OCI-LY1 (cell line): ENCODE measurements around the gene RIPPLY1.

Experiments used
- H2AFZ ChIP-seq: fragments of 200-600 bp; sonication (generic), shearing (Covaris generic); 2 replicates; pipeline ENCODE4 v1.6.0; 2014; ENCODE audit warnings: antibody characterized with exemption, mild to moderate bottlenecking, low read length
- H3F3A ChIP-seq: fragments of 200-600 bp; sonication (generic), shearing (Covaris generic); 2 replicates; pipeline ENCODE4 v1.6.0; 2014; ENCODE audit warnings: mild to moderate bottlenecking, antibody characterized with exemption, low read length, moderate library complexity; ENCODE audit not compliant: insufficient read depth
- H3K27ac ChIP-seq: fragments of 200-600 bp; sonication (generic); 2 replicates; pipeline ENCODE4 v1.5.1; 2014; ENCODE audit warnings: low read length, mixed run types, mild to moderate bottlenecking, low read depth; ENCODE audit not compliant: poor library complexity, severe bottlenecking
- H3K27me3 ChIP-seq: fragments of 200-600 bp; sonication (generic); 2 replicates; pipeline ENCODE4 v1.6.0; 2014; ENCODE audit warnings: antibody characterized with exemption, mild to moderate bottlenecking, low read length, moderate library complexity; ENCODE audit not compliant: insufficient read depth
- H3K36me3 ChIP-seq: fragments of 200-600 bp; sonication (generic); 2 replicates; pipeline ENCODE4 v1.6.1; 2014; ENCODE audit warnings: mild to moderate bottlenecking, antibody characterized with exemption, low read length, moderate library complexity, mixed read lengths; ENCODE audit not compliant: insufficient read depth
- H3K4me1 ChIP-seq: fragments of 200-600 bp; sonication (generic); 2 replicates; pipeline ENCODE4 v1.5.1; 2014; ENCODE audit warnings: mild to moderate bottlenecking, low read length, moderate library complexity; ENCODE audit not compliant: insufficient read depth, severe bottlenecking
- H3K4me2 ChIP-seq: fragments of 200-600 bp; sonication (generic), shearing (Covaris generic); 2 replicates; pipeline ENCODE4 v1.6.1; 2014; ENCODE audit warnings: low read length
- H3K4me3 ChIP-seq: fragments of 200-600 bp; sonication (generic); 2 replicates; pipeline ENCODE4 v1.5.1; 2014; ENCODE audit warnings: low read length, low read depth, mild to moderate bottlenecking, mixed read lengths; ENCODE audit not compliant: poor library complexity, severe bottlenecking
- H3K79me2 ChIP-seq: fragments of 200-600 bp; shearing (Covaris generic); 2 replicates; pipeline ENCODE4 v1.6.1; 2016; ENCODE audit warnings: mixed run types, low read length, mixed read lengths; ENCODE audit not compliant: insufficient read depth
- H3K9ac ChIP-seq: fragments of 200-600 bp; sonication (generic), shearing (Covaris generic); 2 replicates; pipeline ENCODE4 v1.6.1; 2014; ENCODE audit warnings: mild to moderate bottlenecking, low read length, mixed read lengths
- H3K9me2 ChIP-seq: fragments of 200-600 bp; sonication (generic), shearing (Covaris generic); 2 replicates; pipeline ENCODE4 v1.6.1; 2014; ENCODE audit warnings: low read depth, mild to moderate bottlenecking, low read length, mixed read lengths
- H3K9me3 ChIP-seq: fragments of 200-600 bp; shearing (Covaris generic); 2 replicates; pipeline ENCODE4 v1.6.1; 2014; ENCODE audit warnings: low read length, mixed read lengths
- H4K20me1 ChIP-seq: fragments of 200-600 bp; sonication (generic), shearing (Covaris generic); 2 replicates; pipeline ENCODE4 v1.6.0; 2016; ENCODE audit warnings: mild to moderate bottlenecking, low read length; ENCODE audit not compliant: insufficient read depth
- CTCF ChIP-seq: fragments of 200-600 bp; sonication (generic), shearing (Covaris generic); IDR thresholded peaks from 2 replicates; pipeline ENCODE4 v1.5.1; 2017; ENCODE audit warnings: mild to moderate bottlenecking, antibody characterized with exemption, low read length, moderate library complexity, mixed read lengths
- EZH2 ChIP-seq: fragments of 200-600 bp; sonication (generic), shearing (Covaris generic); IDR thresholded peaks from 2 replicates; pipeline ENCODE4 v1.8.0; 2017; ENCODE audit warnings: borderline replicate concordance, mixed run types, mild to moderate bottlenecking, antibody characterized with exemption, low read length, moderate library complexity, mixed read lengths

The RIPPLY1 gene, protein sequence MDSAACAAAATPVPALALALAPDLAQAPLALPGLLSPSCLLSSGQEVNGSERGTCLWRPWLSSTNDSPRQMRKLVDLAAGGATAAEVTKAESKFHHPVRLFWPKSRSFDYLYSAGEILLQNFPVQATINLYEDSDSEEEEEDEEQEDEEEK

DNA sequence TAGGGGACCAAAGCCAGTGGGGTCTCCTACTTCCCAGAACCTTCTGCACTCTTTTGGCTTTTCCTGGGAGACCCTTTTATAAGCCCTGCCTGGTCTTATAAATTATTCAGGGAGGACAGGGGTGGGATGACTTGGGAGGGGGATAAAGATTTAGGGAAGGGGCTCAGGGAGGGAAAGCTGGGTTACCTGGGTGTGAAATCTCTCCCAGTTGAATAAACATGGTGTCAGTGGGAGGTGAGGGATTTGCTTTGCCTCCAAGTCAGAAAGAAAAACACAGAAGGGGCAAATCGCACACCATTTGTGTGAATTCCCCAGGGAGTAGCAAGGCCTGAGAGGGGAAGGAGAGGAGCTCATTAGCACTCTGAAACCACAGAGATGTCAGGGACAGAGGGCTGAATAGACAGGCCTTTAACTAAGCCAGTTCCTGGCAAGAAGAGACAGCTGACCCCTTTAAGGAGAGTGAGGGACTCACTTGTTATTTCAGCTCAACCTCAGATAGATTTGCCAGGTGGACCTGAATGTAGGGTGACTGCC, at the start of gene RIPPLY1:
Gene RIPPLY1, minus strand, starts transcription at position 51 of the 534 bp plus-strand sequence. CDS start 54 bp downstream, outside the sequence.
- Histone ChIP-seq H3K9ac (no peak within 1 kb of the TSS), H3F3A (no peaks in the 10 kb centered on the region), H3K4me3 (no peak within 1 kb of the TSS), H3K79me2 (no peaks in the 10 kb centered on the region), H4K20me1 (no peaks in the 10 kb centered on the region), H3K4me1 (no peaks in the 10 kb centered on the region), H3K9me2 (no peaks in the 10 kb centered on the region), H3K27ac (no peak within 1 kb of the TSS), H3K9me3 (no peaks in the 10 kb centered on the region), H3K27me3 (no peaks in the 10 kb centered on the region), H2AFZ (no peak within 1 kb of the TSS), H3K4me2 (no peak within 1 kb of the TSS), H3K36me3 (no peaks in the 10 kb centered on the region)
- TF ChIP-seq CTCF (no peak), EZH2 (no peak)

DNA sequence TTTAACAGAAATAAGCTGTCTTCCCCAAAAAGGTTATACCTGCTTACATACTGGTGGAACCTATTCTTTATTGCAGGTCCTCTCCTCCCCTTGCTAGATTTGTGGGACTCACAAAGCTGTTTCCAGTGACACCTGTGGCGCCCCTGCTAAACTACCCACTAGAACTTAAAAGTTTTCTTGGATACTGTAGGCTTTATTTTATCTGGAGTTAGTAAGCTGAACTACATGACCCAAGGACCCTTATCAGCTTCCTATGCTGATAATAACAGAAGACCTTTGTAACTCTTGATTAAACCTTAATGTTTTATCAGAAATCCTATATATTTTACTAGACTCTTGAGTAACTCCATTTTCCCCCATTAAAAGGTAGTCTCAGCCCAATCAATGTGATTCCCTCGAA, 49.4 kb upstream of the RIPPLY1 start:
- Histone ChIP-seq H3K4me3 (no peak overlapping the region), H3K4me2 (no peak overlapping the region), H3K9me3 (no peaks in the 10 kb centered on the region), H3F3A (no peaks in the 10 kb centered on the region), H3K79me2 (no peaks in the 10 kb centered on the region), H3K27ac (no peak overlapping the region), H3K9ac (no peak overlapping the region), H4K20me1 (no peaks in the 10 kb centered on the region), H3K27me3 (no peaks in the 10 kb centered on the region), H3K4me1 (no peaks in the 10 kb centered on the region), H3K36me3 (no peaks in the 10 kb centered on the region), H3K9me2 (no peaks in the 10 kb centered on the region), H2AFZ (no peak overlapping the region)
- no peak for TF ChIP-seq CTCF
- TF ChIP-seq EZH2 = no peak

- Histone ChIP-seq H3K4me1 (no peaks in the 10 kb centered on the region), H3F3A (no peaks in the 10 kb centered on the region), H3K27me3 (no peaks in the 10 kb centered on the region), H3K4me2 (no peak overlapping the region), H3K9ac (no peak overlapping the region), H3K9me2 (no peaks in the 10 kb centered on the region), H3K79me2 (no peaks in the 10 kb centered on the region), H3K36me3 (no peaks in the 10 kb centered on the region), H3K9me3 (no peaks in the 10 kb centered on the region), H3K27ac (no peak overlapping the region), H3K4me3 (no peak overlapping the region), H4K20me1 (no peaks in the 10 kb centered on the region), H2AFZ (no peak overlapping the region)
- TF ChIP-seq CTCF = no peak
- TF ChIP-seq EZH2 = no peak
Observed at GRCh38 chrX:106952089-106952488, 48.9 kb upstream of the RIPPLY1 start.
